NCI-H2196 (cell line): Measurements from ENCODE around the gene DEGS2.

Experiments
- DNase-seq: peaks from one replicate; lab custom pipeline; 2025; ENCODE audit not compliant: unreplicated experiment; lab: John Stamatoyannopoulos, UW

DEGS2 gene

DNA sequence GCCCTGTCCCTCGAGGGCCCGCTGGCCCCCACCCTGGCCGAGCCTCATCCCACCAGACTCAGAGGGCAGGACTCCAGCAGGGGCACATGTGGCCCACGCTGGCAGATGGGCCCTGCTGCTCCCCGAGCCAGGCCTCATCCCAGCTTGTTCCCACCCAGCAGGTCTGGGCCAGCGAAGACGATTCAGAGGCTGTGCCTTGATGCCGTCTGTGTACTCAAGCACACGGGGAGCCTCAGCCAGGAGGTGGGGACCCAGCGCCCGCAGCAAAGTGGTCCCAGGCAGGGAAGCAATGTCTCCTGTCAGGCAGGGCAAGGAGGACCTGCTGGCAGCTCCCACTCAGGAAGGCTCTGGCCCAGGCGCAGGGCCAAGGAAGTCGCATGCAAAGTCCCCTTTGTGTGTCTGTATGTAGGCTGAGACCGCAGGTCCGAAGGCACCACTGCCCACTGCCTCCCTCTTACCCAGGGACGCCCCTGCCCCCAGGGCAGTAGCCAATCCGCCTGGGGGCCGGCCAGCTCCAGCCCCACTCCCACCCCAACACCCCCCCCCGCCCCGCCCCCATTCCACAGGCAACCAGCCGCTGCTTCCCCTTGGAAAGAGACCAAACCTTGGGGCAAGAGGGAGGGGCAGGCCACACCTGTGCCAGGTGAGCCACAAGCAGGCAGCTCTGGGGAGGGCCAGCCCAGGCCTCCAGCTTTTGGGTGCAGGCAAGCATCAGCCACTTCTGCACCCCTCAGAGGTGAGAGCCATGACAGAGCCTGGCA lies 9.4 kb downstream of the DEGS2 start:
- DNase-seq: peak; percentile 15

GRCh38 chr14:100148837-100149731 lies 10.4 kb downstream of the DEGS2 start:
- DNase-seq: no peak

- DNase-seq: no peak
Measured at GRCh38 chr14:100147691-100148464, 11.6 kb downstream of the DEGS2 start.

DNA sequence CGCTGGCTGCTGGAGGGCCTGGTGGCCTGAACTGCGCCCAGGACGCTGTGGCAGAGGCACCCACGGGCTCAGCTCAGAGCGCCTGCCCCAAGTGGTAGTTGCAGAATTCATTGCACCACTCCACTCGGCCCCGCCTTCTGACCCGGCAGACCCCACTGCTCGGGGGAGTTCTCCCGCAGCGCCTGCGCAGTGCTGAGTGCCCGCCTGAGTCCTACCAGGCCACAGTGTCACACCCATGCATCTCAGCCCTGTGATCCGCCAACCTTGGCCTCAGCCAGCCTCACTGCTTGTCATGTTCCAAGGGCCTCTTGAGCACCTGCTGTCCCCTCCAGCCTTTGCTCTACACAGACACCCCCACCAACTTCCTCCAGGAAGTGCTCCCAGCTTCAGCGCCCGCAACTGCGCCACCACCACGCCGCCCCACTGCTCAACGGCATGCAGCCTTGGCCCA lies 12.2 kb downstream of the DEGS2 start:
- DNase-seq: no peak

DNA sequence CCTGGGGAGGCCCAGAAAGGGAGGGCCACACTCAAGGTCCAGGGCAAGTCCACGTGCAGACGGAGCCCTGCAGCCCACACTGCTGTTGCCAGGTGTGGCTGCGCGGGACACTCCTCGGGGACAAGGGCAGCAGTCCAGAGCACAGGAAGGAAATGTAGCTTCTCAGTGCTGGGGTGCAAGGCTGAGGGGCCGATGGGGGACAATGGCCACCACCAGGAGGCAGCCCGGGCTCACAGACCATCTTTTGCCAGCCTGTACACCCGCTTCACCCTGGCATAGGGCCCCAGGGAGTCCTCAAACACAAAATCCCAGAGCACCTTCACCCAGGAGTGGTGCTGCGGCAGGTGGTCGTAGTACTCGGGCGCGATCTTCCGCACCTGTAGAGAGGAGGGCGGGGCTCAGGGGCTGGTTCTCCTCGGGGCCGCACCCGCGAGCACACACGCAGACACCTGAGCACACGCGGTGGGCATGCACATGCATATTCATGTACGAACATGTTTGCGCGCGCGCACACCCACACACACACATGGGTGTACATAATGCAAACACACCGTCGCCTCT lies 12.8 kb downstream of the DEGS2 start:
- DNase-seq: no peak

- DNase-seq: no peak
Measured at GRCh38 chr14:100145682-100146464, 13.6 kb downstream of the DEGS2 start.

- no peak for DNase-seq
Measured at GRCh38 chr14:100144996-100145646, 14.3 kb downstream of the DEGS2 start.

- no peak for DNase-seq
Measured at GRCh38 chr14:100144645-100144995, 14.8 kb downstream of the DEGS2 start.

- no peak for DNase-seq
Measured at GRCh38 chr14:100143934-100144333, 15.5 kb downstream of the DEGS2 start.

GRCh38 chr14:100143523-100143922 lies 15.9 kb downstream of the DEGS2 start:
- no peak for DNase-seq

GRCh38 chr14:100142073-100143040 lies 17.1 kb downstream of the DEGS2 start:
- peak; percentile 33 for DNase-seq

DNA sequence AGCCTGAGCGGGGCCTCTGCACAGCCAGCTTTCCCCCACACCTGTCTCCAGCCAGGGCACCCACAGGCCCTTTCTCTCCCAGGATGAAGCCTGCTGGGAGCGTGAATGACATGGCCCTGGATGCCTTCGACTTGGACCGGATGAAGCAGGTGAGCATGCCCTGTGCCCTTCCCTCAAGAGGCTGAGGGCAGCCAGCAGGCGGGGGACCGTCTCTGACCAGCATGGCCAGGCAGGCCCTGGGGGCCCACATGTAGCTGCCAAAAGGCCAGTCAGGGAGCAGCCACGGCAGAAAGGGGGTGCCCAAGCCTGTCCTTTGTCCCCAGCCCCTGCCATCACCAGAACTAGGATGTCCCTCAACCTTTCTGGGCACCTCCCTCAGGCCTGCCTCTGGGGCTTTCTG lies 18.3 kb downstream of the DEGS2 start:
- no peak for DNase-seq

GRCh38 chr14:100140452-100141078 lies 18.9 kb downstream of the DEGS2 start:
- DNase-seq: no peak

- DNase-seq: no peak
Measured at GRCh38 chr14:100138955-100139354, 20.5 kb downstream of the DEGS2 start.

GRCh38 chr14:100138082-100138787 lies 21.2 kb downstream of the DEGS2 start:
- no peak for DNase-seq

DNA sequence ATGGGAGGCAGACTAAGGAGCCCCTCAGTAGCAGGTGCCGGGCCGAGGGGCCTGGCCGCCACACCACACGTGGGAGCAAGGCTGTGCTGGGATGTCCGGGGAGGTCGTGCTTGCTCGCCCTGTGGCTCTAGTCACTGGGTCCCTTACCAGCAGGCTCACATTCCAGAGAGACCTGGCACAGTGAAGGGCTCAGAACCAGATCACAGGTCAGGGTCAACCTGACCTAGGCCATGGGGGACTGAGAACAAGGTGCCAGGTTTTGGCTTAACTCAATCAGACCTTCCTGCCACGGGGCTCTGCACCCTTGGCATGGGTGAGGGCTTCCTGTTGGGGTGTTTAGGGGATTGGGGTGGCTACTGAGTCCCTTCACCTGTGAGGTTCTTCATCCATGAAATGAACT lies 22.3 kb downstream of the DEGS2 start:
- DNase-seq: no peak

DNA sequence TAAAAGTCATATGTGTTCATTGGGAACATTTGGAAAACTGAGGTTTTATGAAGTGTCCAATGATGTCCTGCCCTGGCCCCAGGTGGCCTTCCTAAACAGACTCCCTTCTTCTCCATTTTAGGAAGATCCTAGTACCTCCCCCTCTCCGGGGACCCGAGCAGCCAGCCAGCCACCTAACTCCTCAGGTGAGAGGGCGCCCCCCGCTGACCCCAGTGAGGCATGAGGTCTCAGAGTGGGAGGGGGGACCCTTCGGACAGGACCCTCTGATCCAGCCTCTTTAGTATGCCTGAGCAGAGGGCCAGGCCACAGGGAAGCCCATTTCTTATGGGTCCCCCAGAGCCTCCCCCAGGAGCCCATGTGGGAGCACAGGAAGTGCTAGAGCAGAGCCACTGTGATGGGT lies 23.7 kb downstream of the DEGS2 start:
- DNase-seq: no peak

GRCh38 chr14:100135073-100135472 lies 24.4 kb downstream of the DEGS2 start:
- no peak for DNase-seq
